HFF-Myc (cell line): ENCODE data around the gene CACNA2D4.

Experiments used
- DNase-seq: peaks from one replicate; pipeline ENCODE4 v3.0.0-alpha.2; 2011; ENCODE audit warnings: low read depth; ENCODE audit errors: extremely low read depth
- H3K4me3 ChIP-seq: replicated peaks from 2 replicates; pipeline ENCODE4 v1.5.1; 2011; ENCODE audit warnings: low read depth, mild to moderate bottlenecking, control low read depth, low read length
- CTCF ChIP-seq: IDR thresholded peaks from 2 replicates; pipeline ENCODE4 v1.5.1; 2012; ENCODE audit warnings: mild to moderate bottlenecking, low read depth, low read length, control low read depth; ENCODE audit errors: missing control alignments

CACNA2D4 gene

DNA sequence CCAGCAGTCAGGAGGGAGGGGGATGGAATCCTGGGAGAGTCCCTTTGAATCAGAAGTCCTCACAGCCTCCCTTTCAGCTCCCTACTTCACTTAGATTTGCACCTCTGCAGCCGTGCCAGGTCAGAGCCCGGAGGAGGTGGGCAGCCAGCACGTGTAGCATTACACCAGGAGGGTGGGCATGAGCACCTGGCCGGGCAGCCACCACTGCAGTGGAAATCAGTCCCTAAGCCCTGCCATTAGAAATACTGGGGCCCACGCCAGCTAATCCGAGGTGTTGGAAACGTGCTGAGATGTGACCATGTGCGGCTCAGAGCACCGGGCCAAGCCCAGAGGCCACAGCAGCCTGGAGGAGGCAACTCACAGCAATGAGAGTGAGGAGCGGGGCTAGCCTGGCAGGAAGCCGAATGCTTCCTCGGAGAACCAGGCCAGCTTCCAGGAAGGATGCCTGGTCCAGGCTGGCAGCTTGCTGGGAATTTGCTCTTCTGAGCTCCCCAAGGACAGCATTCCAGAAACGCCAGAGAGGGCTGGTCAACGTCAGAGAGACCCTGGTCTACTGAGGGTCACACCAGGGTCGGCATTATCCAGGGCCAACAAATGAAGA lies 9.4 kb upstream of the CACNA2D4 start:
- no peak for DNase-seq
- no peak for TF ChIP-seq CTCF
- no peak overlapping the region for H3K4me3 ChIP-seq

- H3K4me3 ChIP-seq: no peak overlapping the region
- no peak for TF ChIP-seq CTCF
- no peak for DNase-seq
Observed at GRCh38 chr12:1927051-1927680, 8.7 kb upstream of the CACNA2D4 start.

DNA sequence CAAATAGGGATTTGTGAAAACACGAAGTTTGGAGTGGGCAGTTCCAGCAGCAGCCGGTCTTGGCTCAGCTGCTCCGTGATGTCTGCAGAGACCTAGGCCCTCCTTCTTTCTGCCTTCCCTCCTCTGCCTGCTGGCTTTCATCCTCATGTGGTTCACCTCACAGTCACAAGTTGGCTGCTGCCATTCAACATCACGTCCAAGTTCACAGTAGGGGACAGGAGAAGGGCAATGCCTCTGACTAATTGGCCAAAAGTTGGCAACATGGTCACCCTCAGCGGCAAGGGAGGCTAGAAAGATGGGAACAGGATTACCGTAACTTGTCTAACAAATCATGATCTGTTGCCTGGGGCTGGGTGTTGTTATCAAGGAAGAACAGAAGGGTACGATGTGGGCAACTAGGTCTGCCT lies 7.8 kb upstream of the CACNA2D4 start:
- no peak overlapping the region for H3K4me3 ChIP-seq
- TF ChIP-seq CTCF: no peak
- no peak for DNase-seq

- no peak for TF ChIP-seq CTCF
- no peak overlapping the region for H3K4me3 ChIP-seq
- DNase-seq: no peak
Observed at GRCh38 chr12:1925684-1926006, 7.2 kb upstream of the CACNA2D4 start.

- no peak overlapping the region for H3K4me3 ChIP-seq
- TF ChIP-seq CTCF: no peak
- no peak for DNase-seq
Observed at GRCh38 chr12:1924996-1925683, 6.7 kb upstream of the CACNA2D4 start.

- no peak for TF ChIP-seq CTCF
- no peak overlapping the region for H3K4me3 ChIP-seq
- no peak for DNase-seq
Observed at GRCh38 chr12:1922985-1923384, 4.5 kb upstream of the CACNA2D4 start.
